H1 (cell line): ENCODE results near the gene CCNC. TPM values are rescaled to one million over a fixed set of nuclear protein-coding genes. Genes with fewer than 3 reads are reported as not detected.

ENCODE experiments used
- CTCF ChIA-PET: fragments of 300-600 bp; sonication (Branson Sonifier 250); formaldehyde crosslinking; loops from one replicate; lab custom pipeline; 2021; ENCODE audit not compliant: partially characterized antibody; lab: Charles Lee
- POLR2A ChIA-PET: fragments of 300-600 bp; sonication (Branson Sonifier 250); formaldehyde crosslinking; loops from one replicate; lab custom pipeline; 2021; ENCODE audit warnings: inconsistent platforms; ENCODE audit not compliant: partially characterized antibody; lab: Charles Lee
- DNase-seq, 2 experiments: peaks; one replicate each; pipeline versions ENCODE4 v3.0.0 to v3.0.0-alpha.2; 2010 to 2022; ENCODE audit warnings: low spot score in 2 of 2, low read depth in 1 of 2, mixed read lengths in 1 of 2
- FAIRE-seq: peaks from 2 replicates; lab custom pipeline; 2011; peaks lifted over from hg19 to GRCh38; lab: Jason Lieb, UNC
- H2AFZ ChIP-seq: 2 replicates; pipeline ENCODE4 v1.8.1; 2012; ENCODE audit warnings: low read length, inconsistent platforms
- H2AK5ac ChIP-seq: 2 replicates; pipeline ENCODE4 v1.6.1; 2013; ENCODE audit warnings: low read depth, low read length
- H2BK120ac ChIP-seq: replicated peaks from 2 replicates; pipeline ENCODE3; 2013; ENCODE audit warnings: low read depth, low read length, inconsistent platforms
- H2BK12ac ChIP-seq: 2 replicates; pipeline ENCODE4 v1.6.1; 2013; ENCODE audit warnings: low read depth, low read length
- H2BK15ac ChIP-seq: 2 replicates; pipeline ENCODE4 v1.6.1; 2013; ENCODE audit warnings: low read length
- H2BK20ac ChIP-seq: 2 replicates; pipeline ENCODE4 v1.6.1; 2013; ENCODE audit warnings: low read length
- H2BK5ac ChIP-seq: 2 replicates; pipeline ENCODE4 v1.6.1; 2013; ENCODE audit warnings: low read depth, low read length
- H3K14ac ChIP-seq: 2 replicates; pipeline ENCODE4 v1.6.1; 2013; ENCODE audit warnings: inconsistent platforms; ENCODE audit not compliant: insufficient read length
- H3K18ac ChIP-seq: 2 replicates; pipeline ENCODE4 v1.6.1; 2013; ENCODE audit warnings: low read length; ENCODE audit errors: extremely low read depth
- H3K23ac ChIP-seq: 2 replicates; pipeline ENCODE4 v1.6.1; 2013; ENCODE audit warnings: inconsistent platforms; ENCODE audit not compliant: insufficient read length
- H3K23me2 ChIP-seq: 2 replicates; pipeline ENCODE4 v1.6.1; 2013; ENCODE audit warnings: low read depth, low read length
- H3K27ac ChIP-seq: 2 replicates; pipeline ENCODE4 v1.6.1; 2011; ENCODE audit warnings: low read depth, low read length, inconsistent platforms
- H3K27me3 ChIP-seq, 4 experiments: replicated peaks in 1 of 4; 1 replicate in 1 of 4; 2 replicates in 3 of 4; pipeline versions ENCODE4 v1.6.1 to v1.8.1; 2011 to 2013; ENCODE audit warnings: low read length in 3 of 4, mild to moderate bottlenecking in 3 of 4, inconsistent platforms in 2 of 4, mixed read lengths in 2 of 4, moderate library complexity in 1 of 4; ENCODE audit not compliant: control insufficient read depth in 3 of 4, insufficient read depth in 3 of 4; ENCODE audit errors: extremely low read depth in 1 of 4
- H3K36me3 ChIP-seq, 4 experiments: 2 replicates each; pipeline versions ENCODE4 v1.6.1 to v1.8.1; 2011 to 2013; ENCODE audit warnings: mild to moderate bottlenecking in 4 of 4, low read length in 3 of 4, moderate library complexity in 2 of 4, control low read depth in 1 of 4, inconsistent platforms in 1 of 4; ENCODE audit not compliant: insufficient read depth in 4 of 4, control insufficient read depth in 2 of 4
- H3K4ac ChIP-seq: replicated peaks from 2 replicates; pipeline ENCODE3; 2013; ENCODE audit warnings: low read length, low read depth, mixed read lengths, inconsistent platforms; ENCODE audit not compliant: insufficient read length
- H3K4me1 ChIP-seq, 4 experiments: replicated peaks in 1 of 4; 1 replicate in 1 of 4; 2 replicates in 3 of 4; pipeline versions ENCODE4 v1.6.1 to v1.8.1; 2011 to 2013; ENCODE audit warnings: low read length in 3 of 4, inconsistent platforms in 2 of 4, mixed read lengths in 1 of 4; ENCODE audit not compliant: insufficient read depth in 4 of 4, control insufficient read depth in 3 of 4
- H3K4me2 ChIP-seq, 2 experiments: 2 replicates each; pipeline versions ENCODE4 v1.6.1 to v1.8.1; 2011 to 2013; ENCODE audit warnings: low read depth in 2 of 2, low read length in 2 of 2, control low read depth in 1 of 2, inconsistent platforms in 1 of 2, mild to moderate bottlenecking in 1 of 2; ENCODE audit not compliant: insufficient read depth in 1 of 2
- H3K4me3 ChIP-seq, 4 experiments: fragments of 200-600, 300-600 bp in 1 of 4; sonication (generic), shearing (Covaris generic), sonication (Bioruptor Twin) in 1 of 4; 2 replicates each; pipeline versions ENCODE4 v1.5.1 to v1.8.1; 2011 to 2016; ENCODE audit warnings: low read length in 4 of 4, low read depth in 3 of 4, control low read depth in 2 of 4, inconsistent platforms in 2 of 4, mild to moderate bottlenecking in 2 of 4, mixed read lengths in 1 of 4, moderate library complexity in 1 of 4; ENCODE audit not compliant: insufficient read depth in 2 of 4; ENCODE audit errors: extremely low read depth in 1 of 4
- H3K56ac ChIP-seq: replicated peaks from 2 replicates; pipeline ENCODE3; 2013; ENCODE audit warnings: low read depth, mild to moderate bottlenecking, mixed read lengths, low read length, inconsistent platforms; ENCODE audit not compliant: insufficient read length
- H3K79me1 ChIP-seq: 2 replicates; pipeline ENCODE4 v1.6.1; 2013; ENCODE audit warnings: low read depth, low read length, control low read depth
- H3K79me2 ChIP-seq, 2 experiments: 2 replicates each; pipeline versions ENCODE4 v1.6.1 to v1.8.1; 2012 to 2013; ENCODE audit warnings: low read length in 2 of 2, mild to moderate bottlenecking in 2 of 2, inconsistent platforms in 1 of 2; ENCODE audit not compliant: insufficient read depth in 2 of 2, control insufficient read depth in 1 of 2
- H3K9ac ChIP-seq, 4 experiments: replicated peaks in 1 of 4; 1 replicate in 1 of 4; 2 replicates in 3 of 4; pipeline versions ENCODE4 v1.6.1 to v1.8.1; 2011 to 2013; ENCODE audit warnings: low read depth in 3 of 4, low read length in 3 of 4, control low read depth in 2 of 4, mild to moderate bottlenecking in 2 of 4, moderate library complexity in 2 of 4, inconsistent platforms in 1 of 4; ENCODE audit errors: extremely low read depth in 1 of 4
- H3K9me3 ChIP-seq, 2 experiments: 2 replicates each; pipeline versions ENCODE4 v1.6.1 to v1.8.1; 2012 to 2013; ENCODE audit warnings: mild to moderate bottlenecking in 2 of 2, moderate library complexity in 2 of 2, control low read depth in 1 of 2, inconsistent platforms in 1 of 2, low read depth in 1 of 2, low read length in 1 of 2, mixed read lengths in 1 of 2; ENCODE audit not compliant: insufficient read depth in 2 of 2
- H4K20me1 ChIP-seq, 2 experiments: replicated peaks in 1 of 2; 2 replicates each; pipeline versions ENCODE3 to v1.8.1; 2011 to 2013; ENCODE audit warnings: inconsistent platforms in 2 of 2, low read length in 2 of 2, mild to moderate bottlenecking in 1 of 2; ENCODE audit not compliant: insufficient read depth in 2 of 2, control insufficient read depth in 1 of 2
- H4K5ac ChIP-seq: 2 replicates; pipeline ENCODE4 v1.6.1; 2013; ENCODE audit warnings: low read length, low read depth, mixed read lengths, inconsistent platforms; ENCODE audit not compliant: insufficient read length
- H4K8ac ChIP-seq: 2 replicates; pipeline ENCODE4 v1.8.0; 2013; ENCODE audit warnings: mild to moderate bottlenecking, moderate library complexity, low read length, inconsistent platforms; ENCODE audit not compliant: insufficient read depth; ENCODE audit errors: extremely low read depth
- H4K91ac ChIP-seq: replicated peaks from 2 replicates; pipeline ENCODE3; 2013; ENCODE audit warnings: low read length, mixed read lengths, inconsistent platforms; ENCODE audit not compliant: insufficient read length
- ASH2L ChIP-seq: fragments of 200-600, 300-600 bp; sonication (generic); IDR thresholded peaks from one replicate; pipeline ENCODE4 v1.7.1; 2017; ENCODE audit warnings: low read length
- CBX8 ChIP-seq: fragments of 300-800, 300-1000 bp; sonication (generic); IDR thresholded peaks from 2 replicates; pipeline ENCODE4 v1.7.1; 2016; ENCODE audit warnings: low read depth, low read length, borderline replicate concordance
- CTBP2 ChIP-seq: IDR thresholded peaks from 2 replicates; pipeline ENCODE4 v1.7.0; 2011; ENCODE audit warnings: borderline replicate concordance, mild to moderate bottlenecking, moderate library complexity, mixed read lengths, low read length; ENCODE audit not compliant: insufficient read depth, insufficient read length
- KDM4A ChIP-seq: IDR thresholded peaks from one replicate; pipeline ENCODE4 v1.7.1; 2012; ENCODE audit warnings: low read depth, mild to moderate bottlenecking, moderate library complexity, low read length, inconsistent platforms; ENCODE audit not compliant: severe bottlenecking
- POLR2AphosphoS5 ChIP-seq: IDR thresholded peaks from 2 replicates; pipeline ENCODE4 v1.6.1; 2011; ENCODE audit warnings: low read depth, low read length
- RBBP5 ChIP-seq: IDR thresholded peaks from 2 replicates; pipeline ENCODE4 v1.7.1; 2012; ENCODE audit warnings: low read depth, mild to moderate bottlenecking, inconsistent platforms, low read length, moderate library complexity, borderline replicate concordance
- RNF2 ChIP-seq: fragments of 200-900, 300-1000 bp; sonication (generic); IDR thresholded peaks from 2 replicates; pipeline ENCODE4 v1.7.1; 2016; ENCODE audit warnings: borderline replicate concordance, low read depth, mild to moderate bottlenecking, antibody characterized with exemption, low read length; ENCODE audit not compliant: poor library complexity, severe bottlenecking; ENCODE audit errors: missing control alignments
- SP2 ChIP-seq: IDR thresholded peaks from 2 replicates; pipeline ENCODE4 v1.6.1; 2012; ENCODE audit warnings: mild to moderate bottlenecking, low read length, inconsistent platforms
- USF2 ChIP-seq: IDR thresholded peaks from 2 replicates; pipeline ENCODE4 v1.6.1; 2011; ENCODE audit warnings: low read length, improper control_type of control experiment
- WGBS, 2 experiments: shearing (Covaris generic) in 1 of 2; methylation state at CpG; one replicate each; pipeline versions ENCODE4 v1.1.6 to v1.1.7; 2013 to 2015; ENCODE audit warnings: low lambda C conversion rate in 2 of 2, mixed read lengths in 2 of 2, inconsistent platforms in 1 of 2, low coverage in 1 of 2, missing lambda C conversion rate in 1 of 2; ENCODE audit not compliant: insufficient replicate concordance in 2 of 2, insufficient coverage in 1 of 2, insufficient read length in 1 of 2; ENCODE audit errors: extremely low coverage in 1 of 2, missing lambda C conversion rate in 1 of 2; 5-methylcytosine and 5-hydroxymethylcytosine counted together
- polyA plus RNA-seq, 7 experiments: library from polyadenylated mRNA; depleted of rRNA in 3 of 7; stranded (reverse) in 5 of 7; unstranded in 2 of 7; fragments of >200 nt in 5 of 7; fragments of 200-250 nt in 2 of 7; gene quantifications; 1 replicate in 5 of 7; 2 replicates in 1 of 7; 4 replicates in 1 of 7; pipeline versions ENCODE4 v1.2.1 to v1.2.3, GENCODE V29; 2011 to 2013; ENCODE audit warnings: missing spikeins in 2 of 7, mixed read lengths in 2 of 7
- total RNA-seq: library from RNA; stranded (reverse); fragmentation: NEBNext Ultra II Directional; extraction: Animal tissue kit (Norgen Biotek cat#: 25700); gene quantifications from 2 replicates; pipeline ENCODE4 v1.2.1, GENCODE V29; 2021

Gene CCNC
- total and polyA plus RNA-seq, 2 of the 8 experiments (the other 6 are each of a cell fraction or from before 2014, with no cell fraction given) = 45.4 to 107 TPM

GRCh38 chr6:99590728-99591672 lies 22.5 kb upstream of the CCNC start:
- no peak overlapping the region for H4K91ac ChIP-seq
- peak overlapping the region in 2 of 4 experiments; percentile 11 to 49; a peak in 3 of 8 replicates for H3K4me3 ChIP-seq
- ChIA-PET CTCF (interaction anchor here (1.2 to 4.7 kb wide), 3 partner anchors 14 to 155 kb away, joined by 3 to 49 read pairs (median 14); partner anchors contain the start of gene PRDM13), POLR2A (interaction anchor here (0.8 to 4.4 kb wide), 7 partner anchors 8 to 25 kb away, joined by 3 to 29 read pairs (median 3); partner anchors contain the start of gene CCNC)
- no peak overlapping the region for H4K8ac ChIP-seq
- no peak overlapping the region for H3K56ac ChIP-seq
- H3K9me3 ChIP-seq = no peaks in the 10 kb centered on the region
- H2BK12ac ChIP-seq = no peak overlapping the region
- H3K4ac ChIP-seq = no peak overlapping the region
- H3K4me1 ChIP-seq = peaks cover 0 to 6% (median 2%) of the 10 kb centered on the region in 4 experiments; a peak in 4 of 7 replicates
- no peak overlapping the region for H2AK5ac ChIP-seq
- no peak overlapping the region for H2BK120ac ChIP-seq
- no peak overlapping the region for H2AFZ ChIP-seq
- peaks cover 0 to 2% (median 0%) of the 10 kb centered on the region in 4 experiments; a peak in 1 of 8 replicates for H3K36me3 ChIP-seq
- no peaks in the 10 kb centered on the region for H3K79me2 ChIP-seq
- H4K20me1 ChIP-seq = peaks cover 4 to 7% of the 10 kb centered on the region in 2 experiments
- peak overlapping the region; percentile 58 for H3K4me2 ChIP-seq
- no peak overlapping the region for H2BK20ac ChIP-seq
- 5% methylated on average over 45 of the region's 63 CpGs; no CpG with 5 or more reads in 1 of the 2 experiments for WGBS, 2 experiments
- H2BK15ac ChIP-seq = no peak overlapping the region
- H4K5ac ChIP-seq = no peak overlapping the region
- H2BK5ac ChIP-seq = no peak overlapping the region
- DNase-seq (peak in 1 of 2 experiments; percentile 62), FAIRE-seq (no peak)
- peaks cover 5% of the 10 kb centered on the region; the same call in 1 of the 2 replicates for H3K23me2 ChIP-seq
- H3K79me1 ChIP-seq = no peaks in the 10 kb centered on the region
- no peak overlapping the region for H3K14ac ChIP-seq
- H3K18ac ChIP-seq = no peak overlapping the region
- H3K23ac ChIP-seq = no peak overlapping the region
- no peak overlapping the region for H3K9ac ChIP-seq
- peaks cover 62 to 94% (median 83%) of the 10 kb centered on the region in 4 experiments for H3K27me3 ChIP-seq
- no peak overlapping the region for H3K27ac ChIP-seq
- TF ChIP-seq KDM4A (no peak), CTBP2 (peak; percentile 77), RBBP5 (no peak), POLR2AphosphoS5 (no peak), RNF2 (peak; percentile 84), CBX8 (0 out of 2 replicates have a peak, but pooled peaks have one; percentile 53), ASH2L (peak; percentile 22), USF2 (no peak), SP2 (no peak)
